ENCODE measurements around the gene SV2B. TPM values are rescaled to one million over a fixed set of nuclear protein-coding genes. Genes with fewer than 3 reads are reported as not detected.

The SV2B gene
- total and polyA plus RNA-seq, 2 donors (not counting 1 experiment from before 2014, with no cell fraction given): under 0.01 TPM; not detected in 1

DNA sequence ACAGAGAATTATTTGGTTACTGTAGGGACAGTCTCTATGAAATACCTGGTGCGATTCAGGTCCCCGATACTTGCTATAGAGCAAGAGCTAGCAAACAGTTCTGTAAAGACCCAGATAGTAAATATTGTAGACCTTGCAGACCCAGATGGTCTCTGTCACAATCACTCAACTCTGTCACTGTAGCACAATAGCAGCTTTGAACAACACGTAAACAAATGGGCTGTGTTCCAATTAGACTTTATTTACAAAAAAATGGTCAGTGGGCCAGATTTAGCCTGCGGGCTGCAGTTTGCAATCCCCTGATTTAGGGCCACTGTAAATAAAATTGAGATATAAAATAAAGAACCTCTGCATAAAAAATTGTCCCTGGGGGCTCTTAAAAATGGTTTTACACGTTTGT lies 127.7 kb downstream of the SV2B start:
- Histone ChIP-seq H3K9me3 (ENCODE audit: control insufficient read depth, insufficient read depth, low read depth, low read length) (no peaks in the 10 kb centered on the region), H4K20me1 (ENCODE audit: control insufficient read depth, extremely low read depth, insufficient read depth, low read length) (no peaks in the 10 kb centered on the region), H3K4me2 (ENCODE audit: extremely low read depth, insufficient read depth, low read length) (no peak overlapping the region), H3K27me3 (ENCODE audit: control insufficient read depth, insufficient read depth, low read length) (no peaks in the 10 kb centered on the region), H2AFZ (ENCODE audit: low read length) (no peak overlapping the region), H3K9ac (ENCODE audit: insufficient read depth, low read length) (no peak overlapping the region), H3K36me3 (ENCODE audit: control insufficient read depth, insufficient read depth, low read length) (no peaks in the 10 kb centered on the region), H3K4me1 (ENCODE audit: control insufficient read depth, extremely low read depth, insufficient read depth, low read length) (no peaks in the 10 kb centered on the region), H3K27ac (ENCODE audit: insufficient read depth, low read length) (no peak overlapping the region), H3K79me2 (ENCODE audit: control insufficient read depth, insufficient read depth, low read length) (no peaks in the 10 kb centered on the region), H3K4me3 (replicated peaks in 1 of 4; ENCODE audit: control extremely low read depth in 1 of 4, insufficient read depth in 1 of 4, low read depth in 3 of 4, low read length in 4 of 4) (no peak overlapping the region)
- no peak for TF ChIP-seq EZH2 (IDR thresholded peaks at IDR 0.05; ENCODE audit: low read length, missing control alignments)
- TF ChIP-seq, protein P1, sequence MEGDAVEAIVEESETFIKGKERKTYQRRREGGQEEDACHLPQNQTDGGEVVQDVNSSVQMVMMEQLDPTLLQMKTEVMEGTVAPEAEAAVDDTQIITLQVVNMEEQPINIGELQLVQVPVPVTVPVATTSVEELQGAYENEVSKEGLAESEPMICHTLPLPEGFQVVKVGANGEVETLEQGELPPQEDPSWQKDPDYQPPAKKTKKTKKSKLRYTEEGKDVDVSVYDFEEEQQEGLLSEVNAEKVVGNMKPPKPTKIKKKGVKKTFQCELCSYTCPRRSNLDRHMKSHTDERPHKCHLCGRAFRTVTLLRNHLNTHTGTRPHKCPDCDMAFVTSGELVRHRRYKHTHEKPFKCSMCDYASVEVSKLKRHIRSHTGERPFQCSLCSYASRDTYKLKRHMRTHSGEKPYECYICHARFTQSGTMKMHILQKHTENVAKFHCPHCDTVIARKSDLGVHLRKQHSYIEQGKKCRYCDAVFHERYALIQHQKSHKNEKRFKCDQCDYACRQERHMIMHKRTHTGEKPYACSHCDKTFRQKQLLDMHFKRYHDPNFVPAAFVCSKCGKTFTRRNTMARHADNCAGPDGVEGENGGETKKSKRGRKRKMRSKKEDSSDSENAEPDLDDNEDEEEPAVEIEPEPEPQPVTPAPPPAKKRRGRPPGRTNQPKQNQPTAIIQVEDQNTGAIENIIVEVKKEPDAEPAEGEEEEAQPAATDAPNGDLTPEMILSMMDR (conservative IDR thresholded peaks at IDR 0.05 in 1 of 2, IDR thresholded peaks at IDR 0.05 in 1 of 2; ENCODE audit: low read depth in 1 of 2, low read length in 2 of 2): no peak
- DNase-seq (ENCODE audit: low read depth in 2 of 2): no peak

DNA sequence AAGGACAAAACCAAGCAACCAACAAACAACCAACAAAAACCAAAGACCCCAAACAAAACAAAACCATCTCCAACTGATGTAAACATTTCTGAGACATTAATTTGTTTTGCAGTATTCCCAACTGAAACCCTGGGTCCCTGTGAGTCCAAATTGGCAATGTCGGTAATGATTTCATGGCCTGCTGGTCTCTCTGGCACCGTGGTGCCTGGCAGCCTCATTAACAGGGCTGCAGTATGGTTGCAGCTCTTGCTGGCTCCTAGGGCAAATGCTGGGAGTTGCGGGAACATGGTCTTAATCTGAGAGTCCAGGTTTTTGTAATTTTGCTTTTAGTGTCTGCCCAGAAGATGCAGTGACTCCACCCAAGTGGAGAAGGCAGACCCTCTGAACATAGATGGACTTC lies 128.3 kb downstream of the SV2B start:
- TF ChIP-seq, protein P1 (conservative IDR thresholded peaks at IDR 0.05 in 1 of 2, IDR thresholded peaks at IDR 0.05 in 1 of 2; ENCODE audit: low read depth in 1 of 2, low read length in 2 of 2): no peak
- TF ChIP-seq EZH2 (IDR thresholded peaks at IDR 0.05; ENCODE audit: low read length, missing control alignments): no peak
- Histone ChIP-seq H3K4me2 (ENCODE audit: extremely low read depth, insufficient read depth, low read length) (no peak overlapping the region), H3K79me2 (ENCODE audit: control insufficient read depth, insufficient read depth, low read length) (no peaks in the 10 kb centered on the region), H2AFZ (ENCODE audit: low read length) (no peak overlapping the region), H4K20me1 (ENCODE audit: control insufficient read depth, extremely low read depth, insufficient read depth, low read length) (no peaks in the 10 kb centered on the region), H3K4me3 (replicated peaks in 1 of 4; ENCODE audit: control extremely low read depth in 1 of 4, insufficient read depth in 1 of 4, low read depth in 3 of 4, low read length in 4 of 4) (no peak overlapping the region), H3K4me1 (ENCODE audit: control insufficient read depth, extremely low read depth, insufficient read depth, low read length) (no peaks in the 10 kb centered on the region), H3K27me3 (ENCODE audit: control insufficient read depth, insufficient read depth, low read length) (no peaks in the 10 kb centered on the region), H3K27ac (ENCODE audit: insufficient read depth, low read length) (no peak overlapping the region), H3K36me3 (ENCODE audit: control insufficient read depth, insufficient read depth, low read length) (no peaks in the 10 kb centered on the region), H3K9ac (ENCODE audit: insufficient read depth, low read length) (no peak overlapping the region), H3K9me3 (ENCODE audit: control insufficient read depth, insufficient read depth, low read depth, low read length) (no peaks in the 10 kb centered on the region)
- no peak for DNase-seq (ENCODE audit: low read depth in 2 of 2)

- no peak overlapping the region for H3K9ac ChIP-seq (ENCODE audit: insufficient read depth, low read length)
- no peak overlapping the region for H3K4me3 ChIP-seq (replicated peaks in 1 of 4; ENCODE audit: control extremely low read depth in 1 of 4, insufficient read depth in 1 of 4, low read depth in 3 of 4, low read length in 4 of 4)
- H3K36me3 ChIP-seq (ENCODE audit: control insufficient read depth, insufficient read depth, low read length): no peaks in the 10 kb centered on the region
- no peaks in the 10 kb centered on the region for H3K4me1 ChIP-seq (ENCODE audit: control insufficient read depth, extremely low read depth, insufficient read depth, low read length)
- no peaks in the 10 kb centered on the region for H3K79me2 ChIP-seq (ENCODE audit: control insufficient read depth, insufficient read depth, low read length)
- H4K20me1 ChIP-seq (ENCODE audit: control insufficient read depth, extremely low read depth, insufficient read depth, low read length): no peaks in the 10 kb centered on the region
- no peak overlapping the region for H3K4me2 ChIP-seq (ENCODE audit: extremely low read depth, insufficient read depth, low read length)
- no peak for TF ChIP-seq EZH2 (IDR thresholded peaks at IDR 0.05; ENCODE audit: low read length, missing control alignments)
- TF ChIP-seq, protein P1 (conservative IDR thresholded peaks at IDR 0.05 in 1 of 2, IDR thresholded peaks at IDR 0.05 in 1 of 2; ENCODE audit: low read depth in 1 of 2, low read length in 2 of 2): no peak
- no peaks in the 10 kb centered on the region for H3K9me3 ChIP-seq (ENCODE audit: control insufficient read depth, insufficient read depth, low read depth, low read length)
- no peak overlapping the region for H2AFZ ChIP-seq (ENCODE audit: low read length)
- no peak for DNase-seq (ENCODE audit: low read depth in 2 of 2)
- no peaks in the 10 kb centered on the region for H3K27me3 ChIP-seq (ENCODE audit: control insufficient read depth, insufficient read depth, low read length)
- H3K27ac ChIP-seq (ENCODE audit: insufficient read depth, low read length): no peak overlapping the region
Observed at GRCh38 chr15:91228890-91229289, 128.8 kb downstream of the SV2B start.
